Measurements from ENCODE around the gene PARD3. TPM values are rescaled to one million over a fixed set of nuclear protein-coding genes. Genes with fewer than 3 reads are reported as not detected.

Gene PARD3
- total RNA-seq, 2 donors from 2014 or later, result 1.4 to 2.7 TPM

DNA sequence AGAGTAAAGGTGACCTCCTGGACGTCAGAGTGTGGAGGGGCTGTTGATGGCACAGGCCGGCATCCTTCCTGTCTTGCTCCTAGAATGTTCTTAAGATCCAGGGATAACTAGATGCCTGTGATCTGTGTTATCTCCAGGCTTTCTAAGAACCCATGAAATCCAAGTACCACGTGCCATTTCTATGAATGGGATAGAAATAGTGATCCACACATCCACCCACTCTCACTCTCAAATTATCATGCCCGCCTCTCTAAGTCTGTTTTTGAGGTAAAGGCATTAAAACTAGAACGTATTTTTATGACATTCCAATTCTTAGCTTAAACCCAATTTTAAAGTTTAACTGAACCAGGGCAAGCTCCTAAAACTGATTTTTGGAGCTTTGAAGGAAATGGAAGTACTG is 622.5 kb downstream of the PARD3 start:
- Mint-ChIP-seq H3K9me3 (no peaks in the 10 kb centered on the region), H3K27ac (no peak overlapping the region), H3K36me3 (no peaks in the 10 kb centered on the region)
- DNase-seq (ENCODE audit: low spot score in 2 of 2) (no peak), ATAC-seq (no peak)

DNA sequence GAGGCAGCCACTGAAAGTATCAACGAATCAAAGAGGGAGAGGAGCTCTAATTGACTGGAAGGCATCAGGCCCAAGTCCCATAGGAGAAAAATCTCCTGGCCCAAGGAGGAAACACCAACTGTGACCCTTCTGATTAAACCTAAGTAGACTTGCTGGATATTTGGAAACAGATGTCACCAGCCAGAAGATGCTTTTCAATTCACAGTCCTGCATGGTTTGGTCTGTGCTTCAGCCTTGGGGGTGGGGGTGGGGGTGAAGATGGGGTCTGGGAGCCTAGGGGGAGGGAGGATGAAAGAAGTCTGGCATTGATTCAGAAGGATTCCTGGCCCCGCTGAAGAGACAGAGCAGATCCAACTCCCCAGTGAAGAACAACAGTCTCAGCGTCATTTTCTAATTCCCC is 623.7 kb downstream of the PARD3 start:
- H3K36me3 Mint-ChIP-seq, result no peaks in the 10 kb centered on the region
- no peak overlapping the region for H3K27ac Mint-ChIP-seq
- DNase-seq (ENCODE audit: low spot score in 2 of 2) (no peak), ATAC-seq (no peak)
- H3K9me3 Mint-ChIP-seq, result no peaks in the 10 kb centered on the region

DNA sequence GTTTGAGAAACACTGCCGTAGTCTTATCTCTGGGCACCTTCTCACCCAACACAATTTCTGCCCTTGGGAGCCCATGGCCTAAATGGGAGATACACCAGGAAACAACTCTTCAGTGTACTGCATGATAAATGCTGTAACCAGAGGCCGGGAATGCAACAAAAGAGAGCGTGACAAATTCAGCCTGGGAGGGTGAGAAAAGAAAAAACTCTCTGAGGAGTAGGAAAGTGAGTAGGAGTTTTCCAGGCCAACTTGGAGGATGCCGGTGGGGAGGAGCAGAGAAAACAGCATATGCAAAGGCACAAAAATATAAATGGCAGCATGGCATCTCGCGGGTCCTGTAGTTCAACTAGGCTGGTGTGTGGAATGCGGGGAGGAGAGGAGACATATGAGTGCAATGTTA is 624.5 kb downstream of the PARD3 start:
- ATAC-seq (no peak), DNase-seq (ENCODE audit: low spot score in 2 of 2) (no peak)
- Mint-ChIP-seq H3K36me3 (no peaks in the 10 kb centered on the region), H3K9me3 (no peaks in the 10 kb centered on the region), H3K27ac (no peak overlapping the region)

DNA sequence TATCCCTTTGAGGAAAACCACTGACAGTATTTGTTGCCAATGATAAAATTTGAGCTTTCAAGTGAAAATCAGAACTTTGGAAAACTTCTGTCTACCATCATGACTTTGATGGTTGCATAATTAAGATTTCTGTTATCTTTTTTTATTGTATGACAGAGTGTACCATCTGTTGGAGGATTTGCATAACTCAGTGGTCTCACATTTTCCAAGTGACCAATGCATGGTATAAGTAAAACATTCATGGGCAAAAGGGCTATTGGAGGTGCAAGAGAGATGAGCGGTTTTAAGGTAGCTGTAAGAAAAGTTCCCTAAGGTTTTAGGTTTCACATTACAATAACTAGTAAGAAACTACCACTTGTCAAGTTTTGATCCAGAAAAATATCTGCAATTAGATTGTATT is 625.3 kb downstream of the PARD3 start:
- Mint-ChIP-seq H3K36me3 (no peaks in the 10 kb centered on the region), H3K9me3 (no peaks in the 10 kb centered on the region), H3K27ac (no peak overlapping the region)
- DNase-seq (ENCODE audit: low spot score in 2 of 2) (no peak), ATAC-seq (no peak)

DNA sequence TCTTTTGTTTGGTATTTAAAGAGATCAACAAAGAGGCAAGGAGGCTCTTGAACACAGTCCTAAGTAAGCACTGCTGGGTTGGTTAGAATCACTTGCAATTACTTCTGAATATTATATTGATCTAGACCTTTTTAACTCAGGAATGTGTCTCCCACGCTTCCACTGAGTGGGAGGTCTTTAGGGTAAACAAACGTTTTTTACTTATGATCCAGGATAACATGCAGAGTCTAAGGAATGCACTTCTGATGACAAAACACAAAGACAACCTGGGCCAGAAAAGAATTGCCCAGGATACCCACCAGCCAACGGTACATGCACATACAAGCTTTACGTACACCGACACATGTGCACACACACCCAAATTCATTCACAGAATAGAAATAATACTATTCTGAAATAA is 626.9 kb downstream of the PARD3 start:
- DNase-seq (ENCODE audit: low spot score in 2 of 2) (no peak), ATAC-seq (no peak)
- Mint-ChIP-seq H3K36me3 (no peaks in the 10 kb centered on the region), H3K27ac (no peak overlapping the region), H3K9me3 (no peaks in the 10 kb centered on the region)

DNA sequence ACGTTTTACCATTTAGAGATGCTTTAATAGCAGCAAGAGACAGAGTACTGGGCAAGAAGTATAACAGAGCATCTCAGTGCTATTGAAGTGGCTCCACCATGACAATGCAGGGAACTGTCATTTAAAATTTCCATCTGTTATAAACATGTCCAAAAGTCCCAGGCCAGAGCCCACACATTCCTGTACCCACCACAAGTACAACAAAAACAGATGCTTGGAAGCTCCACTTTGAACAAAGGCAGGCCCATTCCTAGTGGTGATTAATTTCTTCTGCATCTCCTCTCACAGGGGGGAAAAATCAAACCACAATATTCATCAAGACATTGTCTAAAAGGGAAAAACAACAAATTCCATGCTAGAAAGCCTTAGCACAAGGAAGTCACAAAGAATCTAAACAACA is 627.9 kb downstream of the PARD3 start:
- Mint-ChIP-seq H3K36me3 (no peaks in the 10 kb centered on the region), H3K9me3 (no peaks in the 10 kb centered on the region), H3K27ac (peak overlapping the region in 1 of 2 donors; percentile 25)
- DNase-seq (ENCODE audit: low spot score in 2 of 2) (no peak), ATAC-seq (no peak)

DNA sequence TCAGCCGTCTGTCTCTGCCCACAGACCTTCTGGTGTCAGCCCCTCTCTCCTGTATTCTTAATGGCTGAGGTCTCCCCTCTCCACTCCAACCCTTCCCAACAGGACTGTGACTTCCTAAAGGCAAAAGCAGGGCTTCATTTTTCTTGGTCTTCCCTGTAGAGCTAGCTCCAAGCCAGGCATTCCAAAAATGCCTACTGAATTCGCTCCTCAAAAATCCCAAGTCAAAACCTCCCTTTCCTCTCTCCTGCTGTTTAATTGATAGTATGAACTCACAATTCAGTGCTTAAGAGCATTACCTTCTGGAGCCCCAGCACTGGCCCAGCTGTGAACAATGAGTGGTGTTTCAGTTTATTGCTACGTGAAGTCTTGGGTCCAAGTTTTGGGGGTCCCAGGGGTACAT is 628.4 kb downstream of the PARD3 start:
- ATAC-seq (no peak), DNase-seq (ENCODE audit: low spot score in 2 of 2) (no peak)
- no peaks in the 10 kb centered on the region for H3K36me3 Mint-ChIP-seq
- H3K9me3 Mint-ChIP-seq, result no peaks in the 10 kb centered on the region
- H3K27ac Mint-ChIP-seq, result peak overlapping the region in 1 of 2 donors; percentile 25

DNA sequence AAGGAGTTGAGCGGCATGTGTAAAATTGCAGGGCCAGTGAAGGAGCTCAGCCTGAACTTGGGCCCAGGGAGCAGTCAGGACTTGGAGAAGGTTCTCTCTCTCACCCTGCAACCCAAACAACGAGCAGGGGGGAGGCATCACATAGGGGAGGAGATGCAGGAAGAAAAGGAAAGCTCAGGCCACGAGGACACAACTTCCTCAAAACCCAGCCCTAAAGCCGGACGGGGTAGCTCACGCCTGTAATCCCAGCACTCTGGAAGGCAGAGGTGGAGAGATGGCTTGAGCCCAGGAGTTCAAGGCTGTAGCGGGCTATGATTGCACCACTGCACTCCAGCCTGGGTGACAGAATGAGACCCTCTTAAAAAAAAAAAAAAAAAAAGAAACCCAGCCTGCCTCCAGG is 629.1 kb downstream of the PARD3 start:
- no peak for ATAC-seq
- no peak for DNase-seq (ENCODE audit: low spot score in 2 of 2)
- Mint-ChIP-seq H3K36me3 (no peaks in the 10 kb centered on the region), H3K9me3 (no peaks in the 10 kb centered on the region), H3K27ac (no peak overlapping the region)

DNA sequence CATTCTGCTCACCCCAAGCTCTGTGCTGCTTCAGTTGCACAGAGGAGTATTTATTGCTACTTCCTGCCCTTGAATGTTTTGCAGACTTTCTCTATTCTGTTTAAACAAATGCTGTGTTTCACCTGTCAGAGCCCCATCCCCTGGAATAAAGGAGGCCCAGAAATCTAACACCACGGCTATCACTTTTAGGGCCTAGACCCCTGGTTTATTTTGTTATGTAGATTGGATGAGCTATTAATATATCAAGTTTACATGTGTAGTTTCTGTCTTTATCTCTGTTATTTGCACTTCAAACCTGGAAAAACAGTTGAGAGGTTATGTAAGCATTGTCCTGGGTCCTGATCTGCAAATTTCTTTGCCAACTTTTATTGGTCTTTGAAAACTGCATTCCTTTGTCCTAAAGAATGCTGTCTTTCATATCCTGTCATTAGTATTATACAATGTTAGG is 630.1 kb downstream of the PARD3 start:
- Mint-ChIP-seq H3K27ac (no peak overlapping the region), H3K36me3 (no peaks in the 10 kb centered on the region), H3K9me3 (no peaks in the 10 kb centered on the region)
- ATAC-seq (no peak), DNase-seq (ENCODE audit: low spot score in 2 of 2) (no peak)

DNA sequence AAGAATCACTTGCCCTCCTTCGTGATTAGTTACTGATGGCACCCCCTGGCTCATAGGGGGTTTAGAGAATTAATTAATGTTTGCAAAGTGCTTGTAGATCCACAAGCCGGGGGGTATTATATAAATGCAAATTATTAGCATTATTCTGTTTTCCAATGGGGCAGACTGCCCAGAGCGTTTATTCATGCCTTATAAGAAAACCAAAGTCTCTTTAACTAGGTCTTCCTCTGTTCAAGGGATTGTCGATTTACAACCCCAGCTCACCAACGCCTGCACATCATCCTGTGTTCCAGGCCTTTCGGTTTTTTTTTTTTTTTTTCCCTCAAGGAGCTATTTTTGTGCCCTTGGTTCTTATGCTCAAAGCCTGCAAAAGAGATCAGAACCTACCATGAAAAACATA is 630.7 kb downstream of the PARD3 start:
- DNase-seq (ENCODE audit: low spot score in 2 of 2) (no peak), ATAC-seq (no peak)
- no peaks in the 10 kb centered on the region for H3K9me3 Mint-ChIP-seq
- no peak overlapping the region for H3K27ac Mint-ChIP-seq
- no peaks in the 10 kb centered on the region for H3K36me3 Mint-ChIP-seq

DNA sequence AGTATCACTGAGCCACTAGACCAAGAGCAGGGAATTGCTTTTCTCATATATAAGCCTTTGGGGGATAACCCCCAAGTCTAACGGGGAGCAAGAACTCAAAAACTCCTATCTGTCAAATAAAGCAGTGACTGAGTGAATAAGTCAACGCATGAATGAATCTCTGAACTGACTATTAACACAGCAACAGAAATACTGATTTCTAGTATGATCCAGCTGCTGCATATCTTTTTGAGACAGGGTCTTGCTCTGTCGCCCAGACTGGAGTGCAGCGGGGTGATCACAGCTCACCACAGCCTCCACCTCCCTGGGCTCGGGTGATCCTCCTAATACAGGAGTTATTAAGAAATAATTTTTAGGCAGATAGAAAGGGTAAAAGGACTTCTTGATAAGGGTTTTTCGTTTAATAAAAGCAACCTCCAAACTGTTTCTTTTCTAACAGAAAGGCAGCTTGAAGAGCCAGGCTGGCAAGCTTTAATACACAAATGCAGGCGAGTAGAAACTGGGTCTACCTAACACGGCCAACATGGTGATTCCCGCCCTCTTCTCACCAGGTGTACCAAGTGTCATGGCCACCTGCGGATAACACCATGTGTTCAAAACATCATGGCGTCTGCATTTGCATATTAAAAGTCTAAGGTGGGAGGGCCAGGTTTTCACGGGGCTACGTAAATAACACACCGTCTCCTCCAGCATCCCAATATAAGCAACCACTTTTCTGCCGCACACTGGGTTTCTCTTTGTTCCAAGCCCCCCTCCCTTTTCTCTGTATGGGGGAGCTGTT is 631.9 kb downstream of the PARD3 start:
- no peaks in the 10 kb centered on the region for H3K9me3 Mint-ChIP-seq
- H3K36me3 Mint-ChIP-seq, result no peaks in the 10 kb centered on the region
- DNase-seq (ENCODE audit: low spot score in 2 of 2) (no peak), ATAC-seq (no peak)
- no peak overlapping the region for H3K27ac Mint-ChIP-seq

DNA sequence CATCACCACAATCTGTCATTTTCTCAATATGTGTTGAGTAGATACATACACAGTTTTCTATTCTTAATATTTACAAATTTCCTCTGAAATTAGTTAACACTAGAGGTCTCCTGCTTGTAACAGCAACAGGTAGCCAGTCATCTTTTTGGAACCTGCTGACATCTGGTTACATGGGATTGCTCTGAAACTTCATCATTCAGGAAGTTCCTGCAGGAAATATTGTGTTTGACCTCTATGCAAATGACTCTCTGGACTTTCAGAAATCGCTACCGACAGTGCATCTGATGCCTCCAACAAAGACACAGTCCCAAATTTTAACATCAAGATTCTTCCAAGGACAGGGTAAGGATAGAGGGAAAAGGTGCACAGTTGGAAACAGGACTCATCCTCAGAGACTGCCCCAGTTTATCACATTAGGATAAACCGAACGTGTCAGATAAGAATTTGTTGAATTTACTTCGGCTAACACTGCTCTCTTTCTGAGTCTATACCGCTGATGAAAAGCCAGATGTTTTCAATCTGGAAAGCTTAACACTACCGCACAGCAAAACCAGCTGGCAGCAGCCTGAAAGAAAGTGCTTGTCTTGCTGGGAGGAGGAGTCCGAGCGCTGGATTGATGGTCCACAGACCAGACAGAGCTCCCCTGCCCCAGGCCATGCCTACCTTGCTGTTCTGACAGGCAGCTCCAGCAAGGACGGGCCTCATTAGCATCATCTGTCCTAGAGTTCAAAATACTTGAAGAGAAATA is 633.4 kb downstream of the PARD3 start:
- Mint-ChIP-seq H3K36me3 (no peaks in the 10 kb centered on the region), H3K9me3 (no peaks in the 10 kb centered on the region), H3K27ac (no peak overlapping the region)
- ATAC-seq (no peak), DNase-seq (ENCODE audit: low spot score in 2 of 2) (no peak)

DNA sequence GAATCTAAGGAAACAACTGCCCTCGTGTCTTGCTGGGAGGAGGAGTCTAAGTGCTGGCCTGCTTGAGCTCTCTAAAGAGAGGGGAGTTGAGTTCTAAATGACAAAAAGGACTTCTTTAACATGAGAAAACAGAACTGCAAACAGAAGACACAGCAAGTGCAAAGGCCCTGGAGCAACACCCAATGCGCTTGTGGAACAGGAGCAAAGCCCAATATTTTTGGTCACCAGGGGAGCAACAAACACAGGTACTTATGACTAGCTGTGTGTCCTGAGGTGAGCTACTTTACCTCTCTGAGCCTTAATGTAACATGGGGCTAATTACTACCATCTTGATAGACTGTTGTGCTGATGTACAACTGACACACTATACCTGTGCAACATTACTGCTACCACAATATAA is 634.3 kb downstream of the PARD3 start:
- Mint-ChIP-seq H3K36me3 (no peaks in the 10 kb centered on the region), H3K9me3 (no peaks in the 10 kb centered on the region), H3K27ac (no peak overlapping the region)
- DNase-seq (ENCODE audit: low spot score in 2 of 2) (no peak), ATAC-seq (no peak)

DNA sequence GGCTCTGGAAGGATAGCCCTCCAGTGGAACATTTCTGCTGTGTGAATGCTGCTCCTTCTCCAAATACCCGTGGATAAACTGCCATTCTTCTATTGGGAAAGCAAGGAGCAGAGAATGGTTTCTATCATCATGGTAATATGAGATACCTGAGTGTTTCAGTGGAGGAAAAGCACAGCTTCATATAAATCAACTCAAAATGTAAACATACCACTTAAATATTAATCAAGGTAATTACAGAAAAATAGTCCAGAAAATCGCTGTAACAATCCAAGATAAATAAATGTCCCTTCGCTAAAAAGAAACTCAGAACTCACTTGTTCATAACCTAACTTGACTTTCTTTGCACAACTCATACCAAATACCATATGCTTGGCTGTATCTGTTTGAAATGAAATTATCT is 635.8 kb downstream of the PARD3 start:
- Mint-ChIP-seq H3K36me3 (no peaks in the 10 kb centered on the region), H3K27ac (no peak overlapping the region), H3K9me3 (no peaks in the 10 kb centered on the region)
- DNase-seq (ENCODE audit: low spot score in 2 of 2), result no peak
- no peak for ATAC-seq

DNA sequence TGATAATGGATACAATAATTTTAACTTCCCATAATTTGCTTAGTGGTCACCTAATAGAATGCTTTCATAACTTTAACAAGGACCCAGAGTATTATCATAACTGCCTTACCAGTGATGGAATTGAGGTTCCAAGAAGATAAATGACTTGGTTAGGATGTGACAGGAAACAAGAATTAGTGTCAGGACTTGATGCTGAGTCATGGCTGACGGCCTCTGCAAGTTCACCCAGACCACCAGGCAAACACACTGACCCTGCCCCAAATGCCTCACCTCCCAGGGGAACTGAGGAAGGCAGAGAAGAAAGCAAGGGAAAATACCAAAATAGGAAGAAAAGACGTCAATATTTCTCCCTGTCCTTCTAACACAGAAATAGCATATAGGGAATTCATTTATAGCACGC is 636.3 kb downstream of the PARD3 start:
- Mint-ChIP-seq H3K9me3 (no peaks in the 10 kb centered on the region), H3K27ac (no peak overlapping the region), H3K36me3 (no peaks in the 10 kb centered on the region)
- ATAC-seq, result no peak
- no peak for DNase-seq (ENCODE audit: low spot score in 2 of 2)

DNA sequence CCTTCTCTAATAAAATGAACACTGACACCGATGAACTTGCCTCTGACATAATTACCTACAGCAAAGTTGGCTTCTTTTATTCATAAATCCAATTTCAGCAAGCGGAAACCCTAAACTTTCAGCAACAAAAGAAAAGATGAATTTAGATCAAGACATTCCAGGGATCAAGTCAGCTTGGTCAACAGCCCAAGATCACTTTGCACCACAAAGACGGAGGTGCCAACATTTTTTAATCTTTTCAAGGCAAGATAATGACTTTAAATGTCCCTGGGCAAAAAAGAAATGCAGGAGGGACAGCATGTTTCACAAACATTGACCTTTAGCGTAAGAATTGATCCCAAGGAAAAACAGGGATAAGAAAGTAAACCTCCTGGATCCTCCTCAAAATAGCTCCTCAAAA is 636.9 kb downstream of the PARD3 start:
- no peaks in the 10 kb centered on the region for H3K9me3 Mint-ChIP-seq
- DNase-seq (ENCODE audit: low spot score in 2 of 2) (no peak), ATAC-seq (no peak)
- H3K27ac Mint-ChIP-seq, result no peak overlapping the region
- H3K36me3 Mint-ChIP-seq, result no peaks in the 10 kb centered on the region

DNA sequence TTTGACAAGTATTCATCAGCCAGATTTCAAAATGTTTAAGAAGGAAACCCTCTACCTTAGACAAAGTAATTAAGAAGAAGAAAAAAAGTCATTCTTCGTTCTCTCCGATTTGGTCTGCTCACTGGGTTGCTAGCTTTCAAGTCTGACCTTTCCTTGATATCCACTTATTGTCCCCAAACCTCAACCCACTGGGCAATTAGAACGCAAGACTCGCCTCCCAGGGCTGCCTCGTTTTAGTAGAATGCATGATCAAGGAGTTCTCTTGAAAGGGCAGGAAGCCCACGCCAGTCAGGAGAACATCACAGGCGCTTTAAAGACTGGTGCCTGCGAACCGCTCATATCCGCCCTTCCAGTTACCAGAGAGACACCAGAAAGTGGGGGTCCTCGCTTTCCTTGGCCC is 637.7 kb downstream of the PARD3 start:
- DNase-seq (ENCODE audit: low spot score in 2 of 2) (no peak), ATAC-seq (no peak)
- H3K9me3 Mint-ChIP-seq, result no peaks in the 10 kb centered on the region
- H3K36me3 Mint-ChIP-seq, result no peaks in the 10 kb centered on the region
- no peak overlapping the region for H3K27ac Mint-ChIP-seq

DNA sequence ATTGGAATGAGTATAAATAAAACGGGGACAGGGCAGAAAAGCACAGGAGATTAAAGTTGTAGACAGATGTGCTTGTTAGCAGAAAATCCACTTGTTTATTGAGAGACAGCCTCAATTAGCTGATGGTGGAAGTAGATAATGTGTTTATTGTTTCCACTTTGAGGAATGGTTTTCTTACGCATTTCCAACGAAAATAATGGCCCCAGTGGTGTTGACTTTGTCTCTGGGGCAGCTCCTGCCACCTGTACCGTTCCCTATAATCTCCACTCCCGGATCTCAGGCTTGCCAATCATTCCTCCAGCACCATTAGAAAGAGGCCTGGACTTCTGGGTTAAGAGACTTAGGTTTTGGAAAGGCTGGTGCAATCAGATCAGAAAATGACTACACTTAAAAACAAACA is 638.7 kb downstream of the PARD3 start:
- no peaks in the 10 kb centered on the region for H3K36me3 Mint-ChIP-seq
- H3K9me3 Mint-ChIP-seq, result no peaks in the 10 kb centered on the region
- DNase-seq (ENCODE audit: low spot score in 2 of 2) (no peak), ATAC-seq (no peak)
- no peak overlapping the region for H3K27ac Mint-ChIP-seq

Measured in activated naive CD4-positive, alpha-beta T cell treated with anti-CD3 and anti-CD28 coated beads, Interleukin-2, amount 50 U/mL, for 72 hours (primary cell).